Stimulated activated CD8-positive, alpha-beta memory T cell treated with anti-CD3 and anti-CD28 coated beads, Interleukin-12 subunit alpha, Interleukin-12 subunit beta, amount 100 ng/mL, for 1 hour (primary cell): ENCODE measurements around the gene TTC7B.

ENCODE experiments used
- DNase-seq: peaks from one replicate; pipeline ENCODE4 v3.0.0-alpha.2; 2020; ENCODE audit warnings: low read depth

TTC7B gene

GRCh38 chr14:90575781-90576180, 240.4 kb downstream of the TTC7B start:
- DNase-seq, result no peak

- no peak for DNase-seq
Measured at GRCh38 chr14:90575336-90575735, 240.9 kb downstream of the TTC7B start.

DNA sequence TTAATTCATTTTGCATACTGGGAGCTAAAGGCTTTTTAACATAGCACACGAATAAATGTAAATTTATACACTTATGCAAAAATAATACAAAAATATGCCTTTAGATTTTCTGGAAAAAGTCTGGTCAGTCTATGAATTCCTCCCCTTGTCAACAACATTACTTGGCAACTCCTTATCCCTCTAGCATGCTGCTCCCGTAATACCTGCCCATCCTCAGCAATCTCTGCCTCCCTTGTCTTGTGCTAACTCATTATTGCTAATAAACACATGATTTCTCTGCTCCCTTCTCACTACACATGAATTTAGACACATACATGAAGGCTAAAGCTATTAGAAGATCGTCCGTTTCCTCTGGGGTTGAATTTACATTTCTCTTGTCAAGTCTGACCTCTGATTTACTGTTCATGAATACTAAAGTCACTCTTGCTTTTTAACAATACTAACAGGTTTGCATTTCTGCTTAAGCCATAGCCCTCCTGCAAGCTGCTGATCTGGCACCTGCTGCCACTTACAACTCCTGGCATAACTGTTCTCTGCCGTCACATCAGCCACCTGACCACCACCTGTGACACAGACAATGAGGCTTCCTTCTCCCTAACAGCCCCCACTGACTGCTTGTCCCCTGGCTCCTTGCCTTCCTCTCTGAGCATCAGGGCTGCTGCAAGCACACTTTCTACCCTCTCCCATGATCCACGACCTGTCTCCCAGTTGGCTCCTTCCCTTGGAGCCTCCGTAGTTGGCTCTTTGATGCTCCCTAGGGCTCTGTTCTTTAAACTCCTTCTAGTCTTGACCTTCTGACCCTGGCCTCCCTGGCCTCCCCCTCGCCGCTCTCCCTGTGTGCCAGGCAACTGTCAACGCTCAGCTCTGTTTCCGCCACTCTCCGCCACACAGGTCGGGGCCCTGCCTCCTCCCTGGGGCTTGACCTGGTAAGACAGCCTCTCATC, 241.8 kb downstream of the TTC7B start:
- no peak for DNase-seq

DNA sequence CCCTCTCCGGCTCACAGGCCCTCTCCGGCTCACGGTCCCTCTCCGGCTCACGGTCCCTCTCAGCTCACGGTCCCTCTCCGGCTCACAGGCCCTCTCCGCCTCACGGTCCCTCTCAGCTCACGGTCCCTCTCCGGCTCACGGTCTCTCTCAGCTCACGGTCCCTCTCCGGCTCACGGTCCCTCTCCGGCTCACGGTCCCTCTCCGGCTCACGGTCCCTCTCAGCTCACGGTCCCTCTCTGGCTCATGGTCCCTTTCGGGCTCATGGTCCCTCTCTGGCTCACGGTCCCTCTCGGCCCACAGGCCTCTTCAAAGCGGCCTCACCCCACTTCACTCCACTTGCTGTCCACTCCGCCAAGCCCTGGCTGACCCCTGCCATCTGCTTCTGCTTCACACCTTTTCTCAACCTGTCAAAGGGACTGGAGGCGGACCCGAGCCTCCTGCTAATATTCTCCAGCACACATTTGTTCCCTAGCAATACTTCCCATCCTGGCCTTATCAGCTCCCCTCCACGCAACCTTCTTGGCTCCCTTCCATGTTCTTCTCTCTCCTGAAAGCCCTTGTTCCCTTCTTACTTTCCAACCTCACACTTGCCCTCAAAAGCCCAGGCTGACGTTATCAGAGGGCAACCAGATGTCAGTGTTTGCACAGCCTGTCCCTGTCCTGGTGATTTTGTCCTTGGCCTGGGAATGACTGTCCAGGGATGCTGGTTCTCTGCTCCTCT, 242.7 kb downstream of the TTC7B start:
- DNase-seq, result no peak

- no peak for DNase-seq
Measured at GRCh38 chr14:90572441-90573150, 243.6 kb downstream of the TTC7B start.

DNA sequence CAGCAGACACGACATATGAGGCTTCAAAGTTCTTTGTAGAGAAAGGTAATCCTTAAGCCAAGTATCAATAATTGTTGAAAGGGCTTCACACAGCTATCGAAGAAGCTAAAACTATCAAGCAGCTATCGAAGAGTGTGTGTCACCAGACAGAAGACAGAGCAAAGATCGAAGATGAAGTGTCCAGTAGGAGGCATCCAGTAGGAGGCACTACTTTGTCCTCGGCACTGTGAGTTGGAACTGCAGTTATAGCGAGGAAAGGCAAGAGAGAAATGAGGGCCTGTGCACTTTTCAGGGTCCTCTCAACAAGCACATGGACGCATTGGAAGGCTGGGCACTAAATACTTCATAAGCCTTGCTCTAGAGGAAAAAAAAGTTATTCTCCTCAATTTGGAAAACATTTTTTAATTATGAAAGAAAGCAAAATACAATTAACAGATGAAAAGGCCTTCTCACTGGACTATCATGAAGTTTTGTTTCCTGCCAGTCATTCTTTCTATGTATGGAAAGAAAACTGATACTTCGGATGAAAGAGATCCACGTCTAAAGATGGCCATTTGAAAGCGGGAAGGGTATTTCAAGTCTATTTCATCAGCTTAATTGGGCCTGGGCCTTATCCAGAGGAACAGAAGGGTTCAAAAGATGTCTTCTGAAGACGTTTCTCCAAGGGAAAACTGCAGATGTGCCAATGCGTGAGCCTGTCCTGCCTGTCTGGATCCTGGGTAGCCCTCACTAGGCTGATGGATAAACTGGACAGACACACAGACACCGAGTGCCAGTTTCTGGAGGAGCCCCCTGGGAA, 244.9 kb downstream of the TTC7B start:
- DNase-seq, result no peak

DNA sequence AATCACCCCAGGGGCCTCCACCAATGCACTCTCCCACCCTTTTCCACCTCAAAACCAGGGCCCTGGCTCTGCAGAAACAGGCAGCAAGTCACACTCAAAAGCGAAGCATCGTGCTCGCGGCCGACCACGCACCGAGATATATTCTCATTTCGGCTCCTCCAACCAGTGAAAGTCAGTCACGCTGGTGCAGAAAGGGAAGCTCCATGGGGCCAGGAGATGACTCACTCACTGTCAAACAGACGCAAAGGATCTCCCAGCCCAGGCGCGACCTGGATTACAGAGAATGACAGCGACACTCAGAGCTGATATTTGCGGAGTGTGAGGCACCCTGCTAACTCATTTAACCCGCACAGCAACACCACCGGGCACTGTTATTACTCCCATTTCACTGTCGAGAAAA, 245.8 kb downstream of the TTC7B start:
- no peak for DNase-seq

- DNase-seq, result no peak
Measured at GRCh38 chr14:90569606-90570387, 246.4 kb downstream of the TTC7B start.

DNA sequence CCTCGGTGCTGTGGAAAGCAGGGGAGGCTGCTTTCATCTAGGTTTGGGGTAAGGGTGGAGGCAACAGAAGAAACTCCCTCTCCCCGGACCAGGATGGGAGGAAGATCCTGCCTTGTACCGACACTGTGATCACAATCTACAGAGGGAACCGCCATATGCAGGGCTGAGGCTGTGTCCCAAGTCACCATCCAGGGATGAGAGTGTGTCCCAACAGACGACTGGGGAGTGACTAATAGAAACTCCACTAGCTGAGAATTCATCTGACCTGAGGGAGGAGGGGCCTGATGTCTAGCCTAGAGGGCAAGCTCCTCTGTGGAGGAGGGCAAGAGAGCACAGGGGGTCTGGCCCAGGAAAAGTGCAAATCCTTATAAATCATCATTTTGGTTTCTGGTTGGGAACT, 247.0 kb downstream of the TTC7B start:
- DNase-seq, result no peak

- DNase-seq, result no peak
Measured at GRCh38 chr14:90568405-90568804, 247.8 kb downstream of the TTC7B start.

DNA sequence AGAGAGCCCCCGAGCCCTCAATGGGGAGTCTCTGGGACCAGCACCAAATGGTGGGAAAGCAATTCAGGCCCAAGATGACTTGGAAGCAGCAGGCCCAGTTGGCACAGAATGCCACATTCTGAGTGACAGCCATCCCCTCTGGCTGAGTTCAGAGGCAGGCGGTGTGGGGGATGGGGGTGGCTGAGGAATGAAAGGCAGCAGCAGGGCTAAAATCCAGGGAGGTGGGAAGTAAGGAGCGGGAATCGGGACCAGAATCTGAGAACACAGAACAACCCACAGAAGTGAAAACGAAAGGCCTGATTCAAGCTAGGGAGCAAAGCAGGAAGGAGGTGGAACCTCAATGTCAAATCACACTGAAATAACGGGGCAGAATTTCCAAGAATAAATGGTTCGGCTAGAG, 248.2 kb downstream of the TTC7B start:
- DNase-seq, result no peak

DNA sequence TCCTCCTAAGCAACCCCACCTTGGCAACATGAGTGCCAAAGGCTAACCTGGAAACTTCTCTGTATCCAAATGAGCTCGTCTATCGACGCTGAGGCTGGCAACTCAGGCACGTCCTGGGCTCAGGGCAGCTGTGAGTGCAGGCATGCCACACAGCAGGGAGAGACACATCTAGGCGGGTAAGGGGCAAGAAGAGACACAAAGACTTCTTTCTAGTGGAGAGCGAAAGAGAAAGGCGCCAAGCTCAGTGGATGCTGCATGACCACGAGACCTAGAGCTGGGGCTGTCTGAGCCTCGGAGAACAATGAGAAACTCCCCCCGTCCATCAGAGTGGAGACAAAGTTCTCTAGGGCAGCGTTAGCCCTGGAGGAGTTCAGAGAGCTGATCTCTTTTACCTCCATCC, 249.0 kb downstream of the TTC7B start:
- DNase-seq, result no peak

DNA sequence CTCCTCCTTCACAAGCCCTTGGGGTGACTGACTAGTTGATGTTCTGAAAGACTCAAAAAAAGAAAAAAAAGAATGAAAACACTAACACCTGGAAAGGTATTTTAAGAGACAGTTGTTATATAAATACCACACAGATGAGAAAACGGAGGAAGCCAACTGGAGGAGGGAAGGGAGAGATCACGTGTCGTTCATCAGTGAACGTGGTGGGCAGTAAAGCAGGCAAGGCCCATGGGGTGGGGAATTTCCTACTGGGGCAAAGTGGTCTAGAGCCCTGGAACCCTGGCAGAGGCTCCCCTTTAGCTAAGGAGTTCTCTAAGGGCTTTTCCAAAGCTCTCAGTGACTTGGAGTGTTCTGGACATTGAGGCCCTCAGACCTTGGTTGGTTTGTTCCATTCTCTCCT, 249.7 kb downstream of the TTC7B start:
- no peak for DNase-seq

DNA sequence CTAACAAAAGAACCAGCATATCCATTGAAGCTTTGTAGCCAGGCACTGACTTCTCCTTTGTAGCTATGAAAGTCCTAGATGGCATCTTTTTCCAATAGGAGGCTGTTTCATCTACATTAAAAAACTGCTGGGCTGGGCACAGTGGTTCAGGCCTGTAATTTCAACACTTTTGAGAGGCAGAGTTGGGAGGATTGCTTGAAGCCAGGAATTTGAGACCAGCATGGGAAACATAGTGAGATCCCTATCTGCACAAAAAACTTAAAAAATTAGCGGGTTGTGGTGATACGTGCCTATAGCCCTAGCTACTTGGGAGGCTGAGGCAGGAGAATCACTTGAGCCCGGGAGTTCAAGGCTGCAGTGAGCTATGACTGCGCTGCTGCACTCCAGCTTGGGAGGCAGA, 251.7 kb downstream of the TTC7B start:
- no peak for DNase-seq

DNA sequence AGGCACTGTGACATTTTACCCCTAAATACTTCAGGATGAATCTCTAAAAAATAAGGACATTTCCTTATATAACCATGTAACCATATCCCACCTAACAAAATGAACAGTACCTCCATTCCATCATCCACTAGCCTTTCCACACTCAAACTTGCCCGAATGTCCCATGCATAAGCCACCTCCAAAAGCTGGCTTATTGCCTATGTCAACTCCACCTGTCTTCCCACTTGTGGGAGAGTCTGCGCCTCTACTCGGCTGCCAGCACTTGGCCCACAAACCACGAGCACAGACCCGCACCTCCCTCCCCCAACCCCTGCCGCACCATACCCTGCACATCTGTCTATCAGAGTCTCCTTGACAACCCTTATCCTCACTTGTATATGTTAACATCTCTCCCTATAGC, 253.6 kb downstream of the TTC7B start:
- DNase-seq, result no peak

DNA sequence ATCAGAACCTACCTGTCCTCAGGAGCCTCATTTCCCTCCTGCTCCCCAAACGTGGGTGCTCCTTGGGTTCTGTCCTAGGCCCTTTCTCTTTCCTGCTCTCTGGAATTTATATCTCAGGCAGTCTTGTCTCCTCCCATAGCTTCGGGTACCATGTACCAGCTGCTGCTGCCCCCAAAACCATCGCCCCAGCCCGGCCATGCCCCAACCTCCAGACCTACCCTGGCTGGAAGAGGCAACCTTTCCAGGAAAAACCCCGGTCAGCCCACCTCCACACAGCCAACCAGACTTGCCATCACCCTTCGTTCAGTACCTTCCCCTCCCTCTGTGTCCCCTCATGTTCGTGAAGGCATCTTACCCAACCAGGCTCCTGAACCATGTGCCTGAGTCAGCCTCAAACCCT, 254.3 kb downstream of the TTC7B start:
- no peak for DNase-seq

DNA sequence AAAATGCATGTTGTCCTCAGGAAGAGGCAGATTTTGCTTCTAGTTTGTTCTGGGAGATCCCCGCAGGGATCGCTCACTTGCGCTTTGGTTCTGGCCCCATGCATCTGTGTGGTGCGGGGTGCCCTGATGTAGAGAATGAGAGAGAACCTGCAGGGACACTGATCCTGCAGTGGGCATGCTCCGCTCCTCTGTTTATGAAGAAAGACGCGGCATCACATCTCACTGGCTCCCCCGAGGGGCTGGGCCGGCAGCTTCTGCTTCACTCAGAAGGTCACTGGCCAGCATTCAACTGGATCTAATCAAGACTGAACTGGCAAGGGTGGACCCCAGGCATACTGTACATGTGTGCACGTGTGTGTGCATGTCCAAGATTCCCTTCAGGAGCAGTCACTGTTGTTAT, 255.2 kb downstream of the TTC7B start:
- DNase-seq, result no peak

GRCh38 chr14:90560558-90560957, 255.7 kb downstream of the TTC7B start:
- DNase-seq, result no peak

GRCh38 chr14:90559811-90560492, 256.3 kb downstream of the TTC7B start:
- no peak for DNase-seq

DNA sequence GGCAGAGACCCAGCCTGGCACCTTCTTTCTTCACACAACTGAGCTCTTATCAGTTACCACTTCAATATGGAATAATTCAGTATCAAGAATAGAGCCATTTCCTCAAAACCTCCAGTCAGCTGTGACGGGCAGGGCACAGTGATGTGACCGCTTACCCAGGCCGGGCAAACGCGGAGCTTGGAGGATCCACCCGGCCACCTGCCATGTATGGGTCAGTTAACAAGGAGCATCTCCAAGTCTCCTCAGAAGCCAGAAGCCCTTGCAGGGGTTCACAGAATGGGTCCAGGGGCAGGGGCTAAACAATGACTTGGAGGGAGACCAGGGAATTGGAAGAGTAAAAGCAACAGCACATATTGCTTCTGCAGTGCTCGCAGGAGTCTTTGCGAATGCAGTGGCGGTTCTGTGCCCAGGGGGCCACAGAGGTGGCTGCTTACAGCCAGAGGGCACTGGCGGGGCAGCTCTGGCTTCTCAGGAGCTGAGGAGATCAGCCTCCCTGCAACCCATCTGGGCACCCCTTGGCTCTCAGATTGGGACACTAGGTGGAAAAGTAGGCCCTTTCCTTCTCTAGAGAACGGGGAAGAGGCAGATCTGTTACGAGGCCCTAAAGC, 257.1 kb downstream of the TTC7B start:
- no peak for DNase-seq
